ENCODE results near the gene CTSF. TPM values are rescaled to one million over a fixed set of nuclear protein-coding genes. Genes with fewer than 3 reads are reported as not detected.

CTSF gene
- total RNA-seq, 1 donor from 2014 or later = 85.7 TPM

DNA sequence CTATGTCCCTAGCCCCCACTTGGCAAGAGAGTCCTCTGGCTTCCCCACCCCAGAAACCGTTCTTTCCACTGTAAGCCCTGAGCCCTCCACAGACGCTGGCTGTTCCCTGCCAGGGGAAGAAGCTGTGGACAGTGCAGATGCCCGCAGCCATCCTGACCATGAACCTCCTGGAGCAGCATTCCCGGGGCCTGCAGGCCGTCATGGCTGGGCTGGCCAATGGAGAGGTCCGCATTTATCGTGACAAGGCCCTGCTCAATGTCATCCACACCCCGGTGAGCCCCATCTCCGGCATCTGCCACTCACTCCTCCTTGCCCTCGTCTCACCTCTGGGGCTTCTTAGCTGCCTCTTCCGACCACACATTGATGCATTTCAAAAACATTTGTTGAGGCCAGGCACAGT lies 44.8 kb downstream of the CTSF start:
- no peak overlapping the region for H3K4me3 ChIP-seq
- TF ChIP-seq, protein P1, sequence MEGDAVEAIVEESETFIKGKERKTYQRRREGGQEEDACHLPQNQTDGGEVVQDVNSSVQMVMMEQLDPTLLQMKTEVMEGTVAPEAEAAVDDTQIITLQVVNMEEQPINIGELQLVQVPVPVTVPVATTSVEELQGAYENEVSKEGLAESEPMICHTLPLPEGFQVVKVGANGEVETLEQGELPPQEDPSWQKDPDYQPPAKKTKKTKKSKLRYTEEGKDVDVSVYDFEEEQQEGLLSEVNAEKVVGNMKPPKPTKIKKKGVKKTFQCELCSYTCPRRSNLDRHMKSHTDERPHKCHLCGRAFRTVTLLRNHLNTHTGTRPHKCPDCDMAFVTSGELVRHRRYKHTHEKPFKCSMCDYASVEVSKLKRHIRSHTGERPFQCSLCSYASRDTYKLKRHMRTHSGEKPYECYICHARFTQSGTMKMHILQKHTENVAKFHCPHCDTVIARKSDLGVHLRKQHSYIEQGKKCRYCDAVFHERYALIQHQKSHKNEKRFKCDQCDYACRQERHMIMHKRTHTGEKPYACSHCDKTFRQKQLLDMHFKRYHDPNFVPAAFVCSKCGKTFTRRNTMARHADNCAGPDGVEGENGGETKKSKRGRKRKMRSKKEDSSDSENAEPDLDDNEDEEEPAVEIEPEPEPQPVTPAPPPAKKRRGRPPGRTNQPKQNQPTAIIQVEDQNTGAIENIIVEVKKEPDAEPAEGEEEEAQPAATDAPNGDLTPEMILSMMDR (IDR thresholded peaks at IDR 0.05) = no peak
- TF ChIP-seq POLR2AphosphoS5 (IDR thresholded peaks at IDR 0.05; ENCODE audit: insufficient read depth in 1 of 2, low read depth in 1 of 2) = no peak
- no peak for TF ChIP-seq POLR2A (IDR thresholded peaks at IDR 0.05)
- H3K9me3 ChIP-seq = no peaks in the 10 kb centered on the region
- H3K36me3 ChIP-seq = peaks cover 0 to 55% of the 10 kb centered on the region in 2 donors
- no peak overlapping the region for H3K27ac ChIP-seq
- intact Hi-C loops (cut with DNase I) = no loop called here
- no peaks in the 10 kb centered on the region for H3K4me1 ChIP-seq
- H3K27me3 ChIP-seq = no peaks in the 10 kb centered on the region
- DNase-seq (ENCODE audit: extremely low spot score in 2 of 2) = no peak

Small RNA genes lying within 50 kb of the gene (small RNA-seq; reads per million reads assigned to genes)
- gene RNU4-39P = not detected

Other genes with a start within 250 kb of the CTSF start
- 19.2 TPM for gene RIN1, start 232.2 kb downstream of the CTSF start, total RNA-seq
- 37.1 TPM for gene BRMS1, start 223.5 kb downstream of the CTSF start, total RNA-seq
- 25.0 TPM for gene B4GAT1, start 221.0 kb downstream of the CTSF start, total RNA-seq
- gene SLC29A2, start 196.8 kb downstream of the CTSF start, total RNA-seq = 4.2 TPM
- not detected for gene NPAS4, start 147.6 kb downstream of the CTSF start, total RNA-seq
- gene MRPL11, start 129.8 kb downstream of the CTSF start, total RNA-seq = 49.4 TPM
- gene PELI3, start 101.7 kb downstream of the CTSF start, total RNA-seq = 21.6 TPM
- gene DPP3, start 88.2 kb downstream of the CTSF start, total RNA-seq = 10.8 TPM
- 53.8 TPM for gene BBS1, start 58.0 kb downstream of the CTSF start, total RNA-seq
- 16.5 TPM for gene ZDHHC24, start 22.6 kb downstream of the CTSF start, total RNA-seq
- not detected for gene ACTN3, start 21.7 kb downstream of the CTSF start, total RNA-seq
- 0.74 TPM for gene CCDC87, start 24.5 kb upstream of the CTSF start, total RNA-seq
- gene CCS, start 24.6 kb upstream of the CTSF start, total RNA-seq = 42.5 TPM
- gene RBM14, start 48.0 kb upstream of the CTSF start, total RNA-seq = 34.9 TPM
- 61.1 TPM for gene RBM4, start 70.1 kb upstream of the CTSF start, total RNA-seq
- gene RBM4B, start 109.3 kb upstream of the CTSF start, total RNA-seq = 17.4 TPM
- 117 TPM for gene SPTBN2, start 160.6 kb upstream of the CTSF start, total RNA-seq